Uterus (tissue), 4 donors: Measurements from ENCODE around the gene TOB1. TPM values are rescaled to one million over a fixed set of nuclear protein-coding genes. Genes with fewer than 3 reads are reported as not detected.

ENCODE experiments used
- DNase-seq, 2 donors: peaks; one replicate each; pipeline ENCODE4 v3.0.0-alpha.2; 2019 to 2020
- H3K27ac ChIP-seq, 2 donors: fragments of 200-600 bp; sonication (generic); 1 replicate in 1 of 2; 2 replicates in 1 of 2; pipeline ENCODE4 v1.5.1; 2016 to 2018
- H3K27me3 ChIP-seq, 2 donors: fragments of 200-600 bp; sonication (generic); one replicate each; pipeline ENCODE4 v1.5.1; 2018 to 2019; ENCODE audit warnings: control low read depth in 1 of 2
- H3K36me3 ChIP-seq, 2 donors: fragments of 200-600 bp; sonication (generic); one replicate each; pipeline ENCODE4 v1.5.1; 2019; ENCODE audit warnings: control low read depth in 1 of 2
- H3K4me1 ChIP-seq, 2 donors: fragments of 200-600 bp; sonication (generic); one replicate each; pipeline ENCODE4 v1.5.1; 2018 to 2019; ENCODE audit warnings: control low read depth in 1 of 2
- H3K4me3 ChIP-seq, 2 donors: fragments of 200-600 bp; sonication (generic); 1 replicate in 1 of 2; 2 replicates in 1 of 2; pipeline ENCODE4 v1.5.1; 2018 to 2019; ENCODE audit warnings: mild to moderate bottlenecking in 1 of 2
- H3K9me3 ChIP-seq, 2 donors: fragments of 200-600 bp; sonication (generic); one replicate each; pipeline ENCODE4 v1.5.1; 2019; ENCODE audit warnings: control low read depth in 1 of 2
- CTCF ChIP-seq, 4 experiments: fragments of 200-600 bp in 2 of 4; fragments of 450-650 bp in 2 of 4; sonication (generic) in 2 of 4; IDR thresholded peaks; one replicate each; pipeline ENCODE4 v1.5.1; 2016 to 2019; ENCODE audit warnings: antibody characterized with exemption in 4 of 4, mild to moderate bottlenecking in 2 of 4, moderate library complexity in 1 of 4
- POLR2A ChIP-seq, 2 donors: fragments of 450-650 bp; IDR thresholded peaks; one replicate each; pipeline ENCODE4 v1.6.1; 2016; ENCODE audit warnings: antibody characterized with exemption in 2 of 2, mild to moderate bottlenecking in 1 of 2, moderate library complexity in 1 of 2
- intact Hi-C: fragments of 100-400 bp; cut with DNase I; formaldehyde crosslinking; loops from one replicate; pipeline ENCODE4 v1.15.1; 2023; ENCODE audit warnings: low total_unique reads
- total RNA-seq, 4 donors: library from RNA; depleted of rRNA in 3 of 4; stranded (reverse); fragments of >200 nt in 3 of 4; gene quantifications; one replicate each; pipeline versions ENCODE4 v1.1.0 to v1.2.4, GENCODE V29; 2014 to 2023
- donor health status: DM: yes; HTN: yes; CAD: no.

TOB1 gene
- total RNA-seq, 4 donors from 2014 or later: 16.5 to 64.3 (median 27.5) TPM

GRCh38 chr17:50822550-50822949, 43.6 kb downstream of the TOB1 start:
- Histone ChIP-seq H3K4me3 (no peak overlapping the region), H3K36me3 (no peaks in the 10 kb centered on the region)

DNA sequence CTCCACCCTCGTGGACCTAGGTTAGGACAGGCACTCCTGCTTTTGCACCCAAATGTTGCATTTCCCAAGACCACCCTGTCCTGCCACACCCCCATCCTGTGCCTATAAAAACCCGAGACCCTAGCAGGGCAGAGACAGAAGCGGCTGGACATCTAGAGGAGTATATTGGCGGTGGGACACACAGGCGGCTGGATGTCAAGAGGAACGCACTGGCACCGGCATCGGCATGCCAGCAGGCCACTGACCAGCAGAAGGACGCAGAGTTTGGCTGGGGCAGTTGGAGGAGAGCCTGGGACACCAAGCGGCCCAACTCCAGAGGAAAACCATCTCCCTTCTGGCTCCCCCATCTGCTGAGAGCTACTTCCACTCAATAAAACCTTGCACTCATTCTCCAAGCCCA, 45.5 kb downstream of the TOB1 start:
- no peak for TF ChIP-seq CTCF (IDR thresholded peaks at IDR 0.05)
- no peak for TF ChIP-seq POLR2A (IDR thresholded peaks at IDR 0.05)
- no peaks in the 10 kb centered on the region for H3K27me3 ChIP-seq
- H3K9me3 ChIP-seq: no peaks in the 10 kb centered on the region
- no peak overlapping the region for H3K4me3 ChIP-seq
- no peaks in the 10 kb centered on the region for H3K36me3 ChIP-seq
- no peaks in the 10 kb centered on the region for H3K4me1 ChIP-seq
- no peak overlapping the region for H3K27ac ChIP-seq
- intact Hi-C loops: no loop called here
- no peak for DNase-seq

More at GRCh38 chr17:50822550-50822949, 43.6 kb downstream of the TOB1 start:
- no peaks in the 10 kb centered on the region for H3K9me3 ChIP-seq
- TF ChIP-seq POLR2A (IDR thresholded peaks at IDR 0.05): no peak
- TF ChIP-seq CTCF (IDR thresholded peaks at IDR 0.05): no peak
- no peaks in the 10 kb centered on the region for H3K4me1 ChIP-seq
- intact Hi-C loops: no loop called here
- no peak overlapping the region for H3K27ac ChIP-seq
- DNase-seq: no peak
- H3K27me3 ChIP-seq: no peaks in the 10 kb centered on the region

- intact Hi-C loops: no loop called here
- TF ChIP-seq CTCF (IDR thresholded peaks at IDR 0.05) (no peak), POLR2A (IDR thresholded peaks at IDR 0.05) (no peak)
Measured at GRCh38 chr17:50818921-50819657, 47.1 kb downstream of the TOB1 start.

DNA sequence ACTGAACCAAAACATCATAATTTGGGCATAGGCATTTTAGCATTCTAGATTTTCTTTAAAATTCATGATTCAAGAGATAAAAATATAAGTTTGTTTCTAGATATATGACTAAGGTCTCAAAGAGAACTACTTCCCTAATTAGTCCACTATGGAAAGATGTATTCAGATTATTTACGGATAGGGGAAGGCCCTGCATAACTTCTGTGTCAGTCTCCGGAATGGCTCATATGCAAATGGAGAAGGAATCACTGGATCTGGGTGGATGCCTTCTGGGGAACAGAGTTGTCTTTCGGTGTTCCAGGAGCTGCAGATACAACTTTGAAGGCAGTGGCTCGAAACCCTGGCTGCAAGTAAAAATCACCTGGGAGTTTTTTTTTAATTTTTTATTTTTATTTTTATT, 47.9 kb downstream of the TOB1 start:
- Histone ChIP-seq H3K4me3 (no peak overlapping the region), H3K9me3 (no peaks in the 10 kb centered on the region), H3K36me3 (no peaks in the 10 kb centered on the region), H3K27me3 (no peaks in the 10 kb centered on the region), H3K4me1 (no peaks in the 10 kb centered on the region), H3K27ac (no peak overlapping the region)
- TF ChIP-seq POLR2A (IDR thresholded peaks at IDR 0.05): no peak
- no peak for TF ChIP-seq CTCF (IDR thresholded peaks at IDR 0.05)
- intact Hi-C loops: no loop called here
- DNase-seq: no peak

More at GRCh38 chr17:50818921-50819657, 47.1 kb downstream of the TOB1 start:
- H3K27me3 ChIP-seq: no peaks in the 10 kb centered on the region
- no peaks in the 10 kb centered on the region for H3K9me3 ChIP-seq
- H3K36me3 ChIP-seq: no peaks in the 10 kb centered on the region
- H3K27ac ChIP-seq: no peak overlapping the region
- H3K4me1 ChIP-seq: no peaks in the 10 kb centered on the region
- no peak overlapping the region for H3K4me3 ChIP-seq
- DNase-seq: no peak

- Histone ChIP-seq H3K27ac (no peak overlapping the region), H3K27me3 (no peaks in the 10 kb centered on the region), H3K4me3 (no peak overlapping the region), H3K9me3 (no peaks in the 10 kb centered on the region), H3K4me1 (no peaks in the 10 kb centered on the region), H3K36me3 (no peaks in the 10 kb centered on the region)
- no peak for DNase-seq
- intact Hi-C loops: no loop called here
- no peak for TF ChIP-seq POLR2A (IDR thresholded peaks at IDR 0.05)
- TF ChIP-seq CTCF (IDR thresholded peaks at IDR 0.05): no peak
Measured at GRCh38 chr17:50817838-50818237, 48.3 kb downstream of the TOB1 start.
